Measurements from ENCODE around the gene PLIN4. TPM values are rescaled to one million over a fixed set of nuclear protein-coding genes. Genes with fewer than 3 reads are reported as not detected.

Gene PLIN4
- total RNA-seq, 1 donor from 2014 or later, result not detected

DNA sequence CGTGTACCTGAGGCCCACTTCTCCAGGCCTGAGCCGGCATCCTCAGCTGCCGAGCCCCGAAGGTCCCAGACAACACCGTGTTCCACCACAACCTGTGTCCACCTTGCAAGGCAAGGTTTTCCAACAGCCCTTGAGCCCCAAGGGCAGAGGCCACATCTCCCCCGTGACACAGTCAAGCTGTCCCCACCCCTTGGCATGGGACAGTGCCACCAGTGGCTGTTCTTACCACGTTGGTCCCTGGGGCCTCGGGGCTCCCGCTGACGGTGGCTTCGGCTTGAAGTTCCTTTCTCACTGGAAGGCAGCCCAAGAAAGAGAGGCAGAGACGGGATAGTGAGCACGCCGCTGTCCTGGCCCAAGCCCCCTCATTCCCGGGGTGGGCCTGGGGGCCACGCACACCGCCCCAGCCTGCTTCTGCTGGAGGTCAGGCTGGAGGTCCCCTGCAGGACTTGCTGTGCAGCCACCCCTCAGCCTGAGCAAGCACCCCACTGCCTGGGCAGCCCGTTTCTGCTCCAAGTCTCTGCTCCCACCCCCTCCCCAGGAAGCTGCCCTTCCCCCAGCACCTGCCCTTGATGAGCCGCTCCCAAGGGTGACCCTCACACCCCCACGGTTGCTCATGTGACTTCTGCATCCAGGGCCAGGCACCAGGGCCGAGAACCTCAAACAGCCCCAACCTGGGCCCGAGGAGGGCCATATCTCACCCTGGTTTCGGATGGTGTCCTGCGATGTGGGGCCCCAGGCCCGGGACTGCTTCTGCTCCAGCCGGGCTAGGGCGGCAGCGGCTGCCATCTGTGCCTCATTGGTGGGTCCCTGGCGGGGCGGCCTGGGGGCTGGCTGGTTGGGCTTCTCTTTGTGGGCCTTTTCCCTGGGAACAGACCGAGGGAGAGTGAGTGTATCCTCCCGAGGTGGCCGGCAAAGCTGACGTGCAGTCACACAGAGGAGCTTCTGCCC is 64.8 kb downstream of the PLIN4 start:
- Mint-ChIP-seq H3K27ac (ENCODE audit: unreplicated experiment) (no peak overlapping the region), H3K4me1 (ENCODE audit: unreplicated experiment) (peaks cover 25% of the 10 kb centered on the region), H3K36me3 (ENCODE audit: unreplicated experiment) (peaks cover 16% of the 10 kb centered on the region), H3K4me3 (ENCODE audit: unreplicated experiment) (no peak overlapping the region), H3K9me3 (ENCODE audit: unreplicated experiment) (no peaks in the 10 kb centered on the region), H3K27me3 (ENCODE audit: unreplicated experiment) (no peaks in the 10 kb centered on the region)
- no peak for DNase-seq (ENCODE audit: extremely low spot score, unreplicated experiment)
- TF ChIP-seq, protein P1, sequence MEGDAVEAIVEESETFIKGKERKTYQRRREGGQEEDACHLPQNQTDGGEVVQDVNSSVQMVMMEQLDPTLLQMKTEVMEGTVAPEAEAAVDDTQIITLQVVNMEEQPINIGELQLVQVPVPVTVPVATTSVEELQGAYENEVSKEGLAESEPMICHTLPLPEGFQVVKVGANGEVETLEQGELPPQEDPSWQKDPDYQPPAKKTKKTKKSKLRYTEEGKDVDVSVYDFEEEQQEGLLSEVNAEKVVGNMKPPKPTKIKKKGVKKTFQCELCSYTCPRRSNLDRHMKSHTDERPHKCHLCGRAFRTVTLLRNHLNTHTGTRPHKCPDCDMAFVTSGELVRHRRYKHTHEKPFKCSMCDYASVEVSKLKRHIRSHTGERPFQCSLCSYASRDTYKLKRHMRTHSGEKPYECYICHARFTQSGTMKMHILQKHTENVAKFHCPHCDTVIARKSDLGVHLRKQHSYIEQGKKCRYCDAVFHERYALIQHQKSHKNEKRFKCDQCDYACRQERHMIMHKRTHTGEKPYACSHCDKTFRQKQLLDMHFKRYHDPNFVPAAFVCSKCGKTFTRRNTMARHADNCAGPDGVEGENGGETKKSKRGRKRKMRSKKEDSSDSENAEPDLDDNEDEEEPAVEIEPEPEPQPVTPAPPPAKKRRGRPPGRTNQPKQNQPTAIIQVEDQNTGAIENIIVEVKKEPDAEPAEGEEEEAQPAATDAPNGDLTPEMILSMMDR (IDR thresholded peaks at IDR 0.05), result no peak

GRCh38 chr19:4452230-4452990 is 65.9 kb downstream of the PLIN4 start:
- no peaks in the 10 kb centered on the region for H3K27me3 Mint-ChIP-seq (ENCODE audit: unreplicated experiment)
- H3K9me3 Mint-ChIP-seq (ENCODE audit: unreplicated experiment), result no peaks in the 10 kb centered on the region
- H3K4me3 Mint-ChIP-seq (ENCODE audit: unreplicated experiment), result no peak overlapping the region
- peaks cover 20% of the 10 kb centered on the region for H3K36me3 Mint-ChIP-seq (ENCODE audit: unreplicated experiment)
- H3K4me1 Mint-ChIP-seq (ENCODE audit: unreplicated experiment), result peaks cover 22% of the 10 kb centered on the region
- no peak for DNase-seq (ENCODE audit: extremely low spot score, unreplicated experiment)
- TF ChIP-seq, protein P1 (IDR thresholded peaks at IDR 0.05), result no peak
- no peak overlapping the region for H3K27ac Mint-ChIP-seq (ENCODE audit: unreplicated experiment)

Other genes starting within 250 kb of the PLIN4 start
- gene SHD, start 239.2 kb downstream of the PLIN4 start, total RNA-seq, result 0.21 TPM in 1 of 2 replicates, not detected in the other
- not detected in 2 replicates for gene TMIGD2, start 216.1 kb downstream of the PLIN4 start, total RNA-seq
- 13.3 and 15.6 TPM in 2 replicates for gene FSD1, start 213.9 kb downstream of the PLIN4 start, total RNA-seq
- 2.7 and 5.9 TPM in 2 replicates for gene STAP2, start 179.7 kb downstream of the PLIN4 start, total RNA-seq
- 14.2 and 20.0 TPM in 2 replicates for gene MPND, start 174.9 kb downstream of the PLIN4 start, total RNA-seq
- 105 and 115 TPM in 2 replicates for gene SH3GL1, start 117.9 kb downstream of the PLIN4 start, total RNA-seq
- 9.7 and 14.0 TPM in 2 replicates for gene CHAF1A, start 115.8 kb downstream of the PLIN4 start, total RNA-seq
- gene UBXN6, start 60.7 kb downstream of the PLIN4 start, total RNA-seq, result 96.8 and 106 TPM in 2 replicates
- 59.8 and 68.8 TPM in 2 replicates for gene HDGFL2, start 46.2 kb downstream of the PLIN4 start, total RNA-seq
- gene PLIN5, start 16.7 kb upstream of the PLIN4 start, total RNA-seq, result not detected in 2 replicates
- gene LRG1, start 21.6 kb upstream of the PLIN4 start, total RNA-seq, result not detected in 2 replicates
- gene SEMA6B, start 41.2 kb upstream of the PLIN4 start, total RNA-seq, result 5.8 and 6.2 TPM in 2 replicates
- gene TNFAIP8L1, start 121.0 kb upstream of the PLIN4 start, total RNA-seq, result 5.8 and 5.9 TPM in 2 replicates
- 95.4 and 103 TPM in 2 replicates for gene MYDGF, start 151.9 kb upstream of the PLIN4 start, total RNA-seq
- gene DPP9, start 205.4 kb upstream of the PLIN4 start, total RNA-seq, result 45.6 and 54.8 TPM in 2 replicates

Measured in osteocyte (in vitro differentiated cells).